Measurements from ENCODE around the gene MGRN1.

DNA sequence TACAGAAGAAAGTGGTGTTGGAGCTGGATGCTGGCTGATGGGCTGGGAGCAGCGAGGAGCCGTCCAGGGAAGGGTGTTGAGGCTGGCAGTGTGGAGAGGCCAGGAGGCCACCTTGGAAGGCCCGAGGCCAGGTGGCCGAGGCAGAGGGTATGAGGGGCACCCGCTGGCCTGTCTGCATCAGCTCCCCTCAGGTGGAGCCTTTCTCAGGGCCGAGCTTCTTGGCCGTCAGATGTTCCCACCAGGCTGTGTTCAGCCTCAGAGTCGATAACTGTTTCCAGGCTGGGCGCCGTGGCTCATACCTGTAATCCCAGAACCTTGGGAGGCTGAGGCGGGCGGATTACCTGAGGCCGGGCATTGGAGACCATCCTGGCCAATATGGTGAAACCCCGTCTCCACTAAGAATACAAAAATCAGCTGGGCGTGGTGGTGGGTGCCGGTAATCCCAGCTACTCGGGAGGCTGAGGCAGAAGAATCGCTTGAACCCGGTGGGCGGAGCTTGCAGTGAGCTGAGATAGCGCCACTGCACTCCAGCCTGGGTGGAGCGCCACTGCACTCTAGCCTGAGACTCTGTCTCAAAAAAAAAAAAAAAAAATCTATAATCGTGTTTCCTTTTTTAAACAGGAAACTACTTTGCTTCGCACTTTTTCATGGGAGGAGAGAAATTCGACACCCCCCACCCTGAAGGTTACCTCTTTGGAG, 25.3 kb downstream of the MGRN1 start:
- TF ChIP-seq CTCF (IDR thresholded peaks at IDR 0.05) (no peak), POLR2A (IDR thresholded peaks at IDR 0.05) (no peak)

Data from testis (tissue), 2 donors.